ENCODE data around the gene STK32C. TPM values are rescaled to one million over a fixed set of nuclear protein-coding genes. Genes with fewer than 3 reads are reported as not detected.
A peak's percentile ranks its signal among the peaks of the same experiment; 100 is the strongest.

The STK32C gene
- polyA plus RNA-seq, 2 of the 4 experiments (the other 2 are of a cell fraction): 29.9 to 43.6 TPM

GRCh38 chr10:132163826-132164515, 143.8 kb downstream of the STK32C start:
- FAIRE-seq (no peak), DNase-seq (ENCODE audit: low read depth in 1 of 2, low spot score in 1 of 2) (no peak), ATAC-seq (peak; percentile 15 to 34; a peak in 4 of 6 replicates)
- no peaks in the 10 kb centered on the region for H3K9me3 ChIP-seq
- no peak overlapping the region for H3K4me2 ChIP-seq
- TF ChIP-seq CBX8 (IDR thresholded peaks at IDR 0.05) (no peak), RCOR1 (IDR thresholded peaks at IDR 0.05; ENCODE audit: low read depth, low read length) (no peak), CEBPB (IDR thresholded peaks at IDR 0.05) (no peak), GATA3 (IDR thresholded peaks at IDR 0.05; ENCODE audit: borderline replicate concordance) (no peak), HMGXB4 (CRISPR knock-in tag; IDR thresholded peaks at IDR 0.05; ENCODE audit: borderline replicate concordance) (no peak), MYC (IDR thresholded peaks at IDR 0.05; ENCODE audit: borderline replicate concordance, low read length) (no peak), HES2 (IDR thresholded peaks at IDR 0.05) (no peak), ESRRA (IDR thresholded peaks at IDR 0.05; ENCODE audit: borderline replicate concordance, low read length) (no peak), ZNF302 (CRISPR knock-in tag; IDR thresholded peaks at IDR 0.05) (no peak), POLR2AphosphoS2 (conservative IDR thresholded peaks at IDR 0.05; ENCODE audit: low read length) (no peak), JUN (IDR thresholded peaks at IDR 0.05) (no peak), BHLHE40 (IDR thresholded peaks at IDR 0.05; ENCODE audit: low read depth, low read length) (no peak)
- TF ChIP-seq, protein P1, sequence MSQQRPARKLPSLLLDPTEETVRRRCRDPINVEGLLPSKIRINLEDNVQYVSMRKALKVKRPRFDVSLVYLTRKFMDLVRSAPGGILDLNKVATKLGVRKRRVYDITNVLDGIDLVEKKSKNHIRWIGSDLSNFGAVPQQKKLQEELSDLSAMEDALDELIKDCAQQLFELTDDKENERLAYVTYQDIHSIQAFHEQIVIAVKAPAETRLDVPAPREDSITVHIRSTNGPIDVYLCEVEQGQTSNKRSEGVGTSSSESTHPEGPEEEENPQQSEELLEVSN (IDR thresholded peaks at IDR 0.05; ENCODE audit: borderline replicate concordance, low read depth): no peak
- POLR2A ChIA-PET: no interaction called here
- WGBS (ENCODE audit: missing lambda C conversion rate): 85% methylated on average over 16 of the region's 17 CpGs
- peaks cover 14% of the 10 kb centered on the region; the same call in 2 of the 3 replicates for H3K4me1 ChIP-seq
- no peak overlapping the region for H3K4me3 ChIP-seq
- H3K27ac ChIP-seq: no peak overlapping the region
- CTCF ChIA-PET: interaction anchor here (1.5 to 1.8 kb wide), 3 partner anchors 12 to 141 kb away, joined by 3 to 5 read pairs (median 3); no protein-coding TSS in a partner anchor

GRCh38 chr10:132163278-132163765, 144.4 kb downstream of the STK32C start:
- H3K27ac ChIP-seq: no peak overlapping the region
- DNase-seq (ENCODE audit: low read depth in 1 of 2, low spot score in 1 of 2) (peak; percentile 75 to 79), ATAC-seq (peak; percentile 70 to 91), FAIRE-seq (no peak)
- no peaks in the 10 kb centered on the region for H3K9me3 ChIP-seq
- WGBS (ENCODE audit: missing lambda C conversion rate): 78% methylated on average over 16 of the region's 16 CpGs
- TF ChIP-seq MYC (IDR thresholded peaks at IDR 0.05; ENCODE audit: borderline replicate concordance, low read length) (no peak), HOXB13 (CRISPR knock-in tag; IDR thresholded peaks at IDR 0.05; ENCODE audit: low read depth) (no peak), POLR2A (IDR thresholded peaks at IDR 0.05; ENCODE audit: low read length) (no peak), REST (IDR thresholded peaks at IDR 0.05) (no peak), NPAS2 (CRISPR knock-in tag; IDR thresholded peaks at IDR 0.05; ENCODE audit: borderline replicate concordance) (no peak), JUN (IDR thresholded peaks at IDR 0.05) (no peak), ZSCAN20 (CRISPR knock-in tag; IDR thresholded peaks at IDR 0.05) (no peak), RARB (CRISPR knock-in tag; IDR thresholded peaks at IDR 0.05) (no peak), NR3C1 (IDR thresholded peaks at IDR 0.05) (no peak), SMC3 (IDR thresholded peaks at IDR 0.05) (no peak), EHF (CRISPR knock-in tag; IDR thresholded peaks at IDR 0.05) (no peak), KDM5A (IDR thresholded peaks at IDR 0.05) (no peak), HEYL (CRISPR knock-in tag; IDR thresholded peaks at IDR 0.05) (no peak)
- TF ChIP-seq, protein P2, sequence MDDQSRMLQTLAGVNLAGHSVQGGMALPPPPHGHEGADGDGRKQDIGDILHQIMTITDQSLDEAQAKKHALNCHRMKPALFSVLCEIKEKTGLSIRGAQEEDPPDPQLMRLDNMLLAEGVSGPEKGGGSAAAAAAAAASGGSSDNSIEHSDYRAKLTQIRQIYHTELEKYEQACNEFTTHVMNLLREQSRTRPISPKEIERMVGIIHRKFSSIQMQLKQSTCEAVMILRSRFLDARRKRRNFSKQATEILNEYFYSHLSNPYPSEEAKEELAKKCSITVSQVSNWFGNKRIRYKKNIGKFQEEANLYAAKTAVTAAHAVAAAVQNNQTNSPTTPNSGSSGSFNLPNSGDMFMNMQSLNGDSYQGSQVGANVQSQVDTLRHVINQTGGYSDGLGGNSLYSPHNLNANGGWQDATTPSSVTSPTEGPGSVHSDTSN (IDR thresholded peaks at IDR 0.05): no peak
- H3K4me2 ChIP-seq: no peak overlapping the region
- POLR2A ChIA-PET: no interaction called here
- H3K4me3 ChIP-seq: no peak overlapping the region
- CTCF ChIA-PET: interaction anchor here (1.5 kb wide), 1 partner anchor 12 kb away, joined by 3 read pairs; no protein-coding TSS in a partner anchor
- H3K4me1 ChIP-seq: peaks cover 14% of the 10 kb centered on the region; the same call in 2 of the 3 replicates

Measured in A549 (cell line).